Heart right ventricle (tissue), 16 donors: Measurements from ENCODE around the gene CFHR2. TPM values are rescaled to one million over a fixed set of nuclear protein-coding genes. Genes with fewer than 3 reads are reported as not detected.

Source experiments
- ATAC-seq, 8 donors: fragments of 200-7000 bp; cut with Tn5 transposase; one replicate each; pipeline ENCODE4 v1.9.1; 2020; ENCODE audit warnings: mild to moderate bottlenecking in 8 of 8, moderate library complexity in 8 of 8, moderate number of reproducible peaks in 1 of 8
- DNase-seq, 2 donors: peaks; one replicate each; pipeline ENCODE4 v3.0.0-alpha.2; 2020
- H3K27ac ChIP-seq, 10 donors: fragments of 200-600 bp; sonication (generic) in 2 of 10; one replicate each; pipeline versions ENCODE4 v1.5.0 to v1.8.0; 2020 to 2022; ENCODE audit warnings: mild to moderate bottlenecking in 3 of 10
- H3K27me3 ChIP-seq, 7 donors: fragments of 200-600 bp; one replicate each; pipeline ENCODE4 v1.8.0; 2021 to 2022; ENCODE audit warnings: mild to moderate bottlenecking in 2 of 7
- H3K36me3 ChIP-seq, 9 donors: fragments of 200-600 bp; sonication (generic) in 1 of 9; one replicate each; pipeline versions ENCODE4 v1.5.0 to v1.8.0; 2020 to 2022; ENCODE audit warnings: mild to moderate bottlenecking in 2 of 9
- H3K4me1 ChIP-seq, 9 donors: fragments of 200-600 bp; sonication (generic) in 1 of 9; one replicate each; pipeline versions ENCODE4 v1.5.0 to v1.8.0; 2020 to 2022; ENCODE audit warnings: mild to moderate bottlenecking in 4 of 9
- H3K4me3 ChIP-seq, 10 donors: fragments of 200-600 bp; sonication (generic) in 2 of 10; one replicate each; pipeline versions ENCODE4 v1.5.0 to v1.8.0; 2020 to 2022; ENCODE audit warnings: mild to moderate bottlenecking in 7 of 10, moderate library complexity in 2 of 10
- H3K9me3 ChIP-seq, 11 donors: fragments of 200-600 bp in 10 of 11; sonication (generic) in 2 of 11; one replicate each; pipeline versions ENCODE4 v1.5.0 to v1.8.0; 2013 to 2022; ENCODE audit warnings: mild to moderate bottlenecking in 2 of 11, control low read depth in 1 of 11, moderate library complexity in 1 of 11
- WGBS, 2 donors: extraction: QIAGEN DNeasy Blood & Tissue Kit; methylation state at CpG; one replicate each; pipeline ENCODE4 v1.1.7; 2013; ENCODE audit warnings: inconsistent platforms in 1 of 2; 5-methylcytosine and 5-hydroxymethylcytosine counted together
- intact Hi-C, 10 donors: fragments of 100-400 bp; cut with DNase I; formaldehyde crosslinking; loops; one replicate each; pipeline versions ENCODE4 v1.11.1 to v1.14.2; 2022
- polyA plus RNA-seq, 2 donors: library from polyadenylated mRNA; stranded (reverse); fragments of 200-250 nt; gene quantifications; one replicate each; pipeline ENCODE4 v1.2.3, GENCODE V29; 2013
- total RNA-seq, 10 donors: library from RNA; stranded (reverse); fragmentation: NEBNext Ultra II Directional in 3 of 10; extraction: Animal tissue kit (Norgen Biotek cat#: 25700) in 3 of 10; gene quantifications; one replicate each; pipeline versions ENCODE4 v1.2.1 to v1.2.4, GENCODE V29; 2021 to 2023
- TF ChIP-seq, protein P1 (sequence below), 9 donors: fragments of 200-600 bp; sonication (generic) in 2 of 9; IDR thresholded peaks; one replicate each; pipeline versions ENCODE4 v1.5.0 to v1.8.0; 2021 to 2022; ENCODE audit warnings: antibody characterized with exemption in 9 of 9, mild to moderate bottlenecking in 5 of 9, moderate library complexity in 1 of 9
- donor health status: Arrhythmogenic right ventricular cardiomyopathy.
- donor health status: ischemic (EF 13 %, LVEDD 7.1; RV severe dilation, severe dysfunction).
- donor health status: healthy with polysubstance abuse.
- donor health status: DM: no; HTN: yes; CAD: no.
- donor health status: DM: no; HTN: no; CAD: no.
- donor health status: ischemic (EF 25% LVEDD 6.9; RV normal size, moderate dysfunction).
- donor health status: ischemic (EF 25% LVEDD 5.7; RV mildly dilated, moderate dysfunction).
- donor health status: healthy.
- donor health status: DM: yes; HTN: yes; CAD: no.
- donor health status: Ischemic cardiomyopathy.
- donor health status: ischemic (EF 35%, LVEDD 5.7; RV mildly dilated, moderate dysfunction).
- donor health status: nonischemic (EF 11% LVEDD 7.7; RV severe dilation, severe dysfunction).
- donor health status: DM: yes; HTN: yes; CAD: no.
- donor health status: PGD.
- donor health status: ischemic (EF 29% LVEDD 5.4; RV normal size, mild dysfunction).
- donor health status: nonischemic (EF 23%, LVEDD 6.1; RV moderate dilation, normal function).

CFHR2 gene
- total and polyA plus RNA-seq, 12 donors = not detected

DNA sequence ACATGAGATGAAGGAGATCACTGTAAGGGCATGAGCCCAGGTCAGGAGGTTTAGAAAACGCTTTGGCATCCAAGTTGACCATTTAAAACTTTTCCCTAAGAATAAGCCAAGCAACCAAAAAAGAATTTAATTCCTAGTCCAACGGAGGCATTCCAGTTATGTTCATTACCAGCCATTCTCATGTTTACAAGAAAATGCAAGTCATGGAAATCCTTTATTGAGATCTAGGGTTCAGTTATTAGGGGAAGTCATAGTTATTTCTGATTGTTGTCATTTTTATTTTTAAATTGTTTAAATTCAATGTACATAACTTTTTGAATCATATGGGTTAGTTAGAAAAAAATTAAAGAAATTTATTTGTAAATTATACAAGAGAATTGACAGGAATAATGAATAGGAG, 58.3 kb downstream of the CFHR2 start:
- no peak overlapping the region for H3K4me3 ChIP-seq
- H3K36me3 ChIP-seq = no peaks in the 10 kb centered on the region
- H3K27me3 ChIP-seq = no peaks in the 10 kb centered on the region
- H3K27ac ChIP-seq = no peak overlapping the region
- TF ChIP-seq, protein P1, sequence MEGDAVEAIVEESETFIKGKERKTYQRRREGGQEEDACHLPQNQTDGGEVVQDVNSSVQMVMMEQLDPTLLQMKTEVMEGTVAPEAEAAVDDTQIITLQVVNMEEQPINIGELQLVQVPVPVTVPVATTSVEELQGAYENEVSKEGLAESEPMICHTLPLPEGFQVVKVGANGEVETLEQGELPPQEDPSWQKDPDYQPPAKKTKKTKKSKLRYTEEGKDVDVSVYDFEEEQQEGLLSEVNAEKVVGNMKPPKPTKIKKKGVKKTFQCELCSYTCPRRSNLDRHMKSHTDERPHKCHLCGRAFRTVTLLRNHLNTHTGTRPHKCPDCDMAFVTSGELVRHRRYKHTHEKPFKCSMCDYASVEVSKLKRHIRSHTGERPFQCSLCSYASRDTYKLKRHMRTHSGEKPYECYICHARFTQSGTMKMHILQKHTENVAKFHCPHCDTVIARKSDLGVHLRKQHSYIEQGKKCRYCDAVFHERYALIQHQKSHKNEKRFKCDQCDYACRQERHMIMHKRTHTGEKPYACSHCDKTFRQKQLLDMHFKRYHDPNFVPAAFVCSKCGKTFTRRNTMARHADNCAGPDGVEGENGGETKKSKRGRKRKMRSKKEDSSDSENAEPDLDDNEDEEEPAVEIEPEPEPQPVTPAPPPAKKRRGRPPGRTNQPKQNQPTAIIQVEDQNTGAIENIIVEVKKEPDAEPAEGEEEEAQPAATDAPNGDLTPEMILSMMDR (IDR thresholded peaks at IDR 0.05) = no peak
- 83 to 90% methylated on average over 2 of the region's 2 CpGs for WGBS, 2 donors
- ATAC-seq (no peak), DNase-seq (no peak)
- intact Hi-C loops = no loop called here
- no peaks in the 10 kb centered on the region for H3K9me3 ChIP-seq
- H3K4me1 ChIP-seq = no peaks in the 10 kb centered on the region

DNA sequence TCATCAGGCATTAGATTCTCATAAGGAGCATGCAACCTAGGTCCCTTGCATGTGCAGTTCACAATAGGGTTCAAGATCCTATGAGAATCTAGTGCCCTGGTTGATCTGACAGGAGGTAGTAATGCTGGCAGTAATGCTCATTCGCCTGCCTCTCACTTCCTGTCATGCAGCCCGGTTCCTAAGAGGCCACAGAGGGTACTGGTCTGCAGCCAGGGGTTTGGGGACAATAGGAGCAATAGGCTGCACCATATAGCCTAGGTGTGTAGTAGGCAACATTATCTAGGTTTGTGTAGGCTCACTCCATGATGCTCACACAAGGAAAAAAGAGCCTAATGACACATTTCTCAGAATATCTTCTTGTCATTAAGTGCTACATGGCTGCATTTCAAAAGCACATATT, 59.6 kb downstream of the CFHR2 start:
- Histone ChIP-seq H3K27ac (no peak overlapping the region), H3K4me3 (no peak overlapping the region), H3K27me3 (no peaks in the 10 kb centered on the region), H3K9me3 (no peaks in the 10 kb centered on the region), H3K4me1 (no peaks in the 10 kb centered on the region), H3K36me3 (no peaks in the 10 kb centered on the region)
- DNase-seq = no peak
- TF ChIP-seq, protein P1 (IDR thresholded peaks at IDR 0.05) = no peak
- no peak for ATAC-seq
- 48 to 70% methylated on average over 2 of the region's 2 CpGs for WGBS, 2 donors
- intact Hi-C loops = no loop called here

DNA sequence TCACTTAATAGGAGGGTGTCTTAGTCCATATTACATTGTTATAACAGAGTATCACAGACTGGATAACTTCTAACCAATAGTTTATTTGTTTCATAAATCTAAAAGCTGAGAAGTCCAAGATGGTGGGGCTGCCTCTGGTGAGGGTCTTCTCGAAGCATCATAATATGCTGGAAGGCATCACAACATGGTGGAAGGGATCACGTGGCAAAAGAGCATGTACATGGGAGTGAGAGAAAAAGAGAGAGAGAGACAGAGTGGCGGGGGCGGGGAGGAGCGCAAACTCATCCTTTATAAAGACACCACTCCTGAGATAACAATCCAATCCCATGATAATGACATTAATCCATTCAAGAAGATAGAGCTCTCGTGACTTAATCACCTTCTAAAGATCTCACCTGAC, 65.3 kb downstream of the CFHR2 start:
- Histone ChIP-seq H3K4me1 (no peaks in the 10 kb centered on the region), H3K9me3 (peaks cover 0 to 13% (median 5%) of the 10 kb centered on the region in 11 donors), H3K4me3 (no peak overlapping the region), H3K27me3 (no peaks in the 10 kb centered on the region), H3K27ac (no peak overlapping the region), H3K36me3 (no peaks in the 10 kb centered on the region)
- intact Hi-C loops = no loop called here
- TF ChIP-seq, protein P1 (IDR thresholded peaks at IDR 0.05) = no peak
- WGBS, 2 donors = 89 to 92% methylated on average over 6 of the region's 6 CpGs
- ATAC-seq (no peak), DNase-seq (no peak)

Other genes starting within 250 kb of the CFHR2 start
- under 1 TPM in 2 of 10 donors, not detected in 8; 0.19 to 0.20 TPM for gene CFHR3, start 168.9 kb upstream of the CFHR2 start, total RNA-seq
- under 1 TPM in 1 of 2 donors, not detected in 1; 0.73 TPM for gene CFHR3, start 168.9 kb upstream of the CFHR2 start, polyA plus RNA-seq
- gene CFHR1, start 124.0 kb upstream of the CFHR2 start, total RNA-seq = not detected
- not detected for gene CFHR1, start 124.0 kb upstream of the CFHR2 start, polyA plus RNA-seq
- gene CFHR4, start 55.7 kb upstream of the CFHR2 start, total RNA-seq = not detected
- not detected for gene CFHR4, start 55.7 kb upstream of the CFHR2 start, polyA plus RNA-seq
- gene CFHR5, start 33.8 kb downstream of the CFHR2 start, total RNA-seq = not detected
- not detected for gene CFHR5, start 33.8 kb downstream of the CFHR2 start, polyA plus RNA-seq
- gene F13B, start 123.5 kb downstream of the CFHR2 start, total RNA-seq = not detected
- not detected for gene F13B, start 123.5 kb downstream of the CFHR2 start, polyA plus RNA-seq
- gene ASPM, start 202.9 kb downstream of the CFHR2 start, total RNA-seq = 1 to 10 TPM in 2 of 10 donors, under 1 TPM in 8; 0.12 to 4.0 (median 0.41) TPM
- under 1 TPM; 0.04 to 0.22 TPM for gene ASPM, start 202.9 kb downstream of the CFHR2 start, polyA plus RNA-seq